GM10248 (cell line): ENCODE results near the gene NOL7.
A peak's percentile ranks its signal among the peaks of the same experiment; 100 is the strongest.

Experiments
- CTCF ChIA-PET: fragments of 300-600 bp; sonication (Branson Sonifier 250); formaldehyde crosslinking; extraction: SDS; loops from one replicate; lab custom pipeline; 2021; ENCODE audit warnings: antibody characterized with exemption; lab: Yijun Ruan, JAX
- POLR2A ChIA-PET: fragments of 350-650 bp; sonication (Branson Sonifier 250); formaldehyde crosslinking; extraction: SDS; loops from one replicate; lab custom pipeline; 2020; ENCODE audit warnings: antibody characterized with exemption; lab: Yijun Ruan, JAX
- DNase-seq: peaks from one replicate; pipeline ENCODE4 v3.0.0; 2012; ENCODE audit errors: extremely low spot score
- CTCF ChIP-seq: IDR thresholded peaks from 2 replicates; pipeline ENCODE4 v1.5.1; 2012; ENCODE audit warnings: mild to moderate bottlenecking, low read depth; ENCODE audit errors: extremely low read depth, missing control alignments, control extremely low read depth

Gene NOL7

GRCh38 chr6:13604546-13605416 lies 10.4 kb upstream of the NOL7 start:
- no peak for DNase-seq
- TF ChIP-seq CTCF, result no peak
- CTCF ChIA-PET, result interaction anchor here (0.9 to 3.7 kb wide), 4 partner anchors 10 to 30 kb away, joined by 4 to 21 read pairs (median 4); partner anchors contain the start of gene NOL7
- POLR2A ChIA-PET, result no interaction called here

GRCh38 chr6:13605634-13606033 lies 9.5 kb upstream of the NOL7 start:
- ChIA-PET POLR2A (no interaction called here), CTCF (interaction anchor here (1.6 to 3.7 kb wide), 2 partner anchors 10 to 31 kb away, joined by 5 to 21 read pairs; partner anchors contain the start of gene NOL7)
- no peak for DNase-seq
- no peak for TF ChIP-seq CTCF

GRCh38 chr6:13611715-13612114 lies 3.4 kb upstream of the NOL7 start:
- no peak for TF ChIP-seq CTCF
- DNase-seq, result no peak
- ChIA-PET POLR2A (no interaction called here), CTCF (interaction anchor here (1.5 kb wide), 1 partner anchor 18 kb away, joined by 3 read pairs; no protein-coding TSS in a partner anchor)

- DNase-seq, result no peak
- no peak for TF ChIP-seq CTCF
- CTCF ChIA-PET, result interaction anchor here (1.4 to 4.0 kb wide), 4 partner anchors 13 to 281 kb away, joined by 3 to 43 read pairs (median 16); partner anchors contain the start of gene SIRT5
- POLR2A ChIA-PET, result no interaction called here
Measured at GRCh38 chr6:13613029-13613594, 2.0 kb upstream of the NOL7 start.

- no peak for TF ChIP-seq CTCF
- DNase-seq, result peak; percentile 34
- ChIA-PET POLR2A (interaction anchor here (0.9 to 1.4 kb wide), 2 partner anchors 40 to 284 kb away, joined by 3 read pairs; partner anchors contain the start of gene SIRT5), CTCF (interaction anchor here (0.8 to 4.0 kb wide), 21 partner anchors 9 to 703 kb away, joined by 3 to 43 read pairs (median 4); partner anchors contain the start of genes GFOD1, RANBP9, SIRT5 and TBC1D7)
Measured at GRCh38 chr6:13614126-13614925, 809 bp upstream of the NOL7 start.
